Measurements from ENCODE around the gene GALNT10. TPM values are rescaled to one million over a fixed set of nuclear protein-coding genes. Genes with fewer than 3 reads are reported as not detected.

GALNT10 gene
- total RNA-seq, 4 donors from 2014 or later = 17.2 to 28.6 (median 21.1) TPM

GRCh38 chr5:154271936-154272514 lies 81.5 kb downstream of the GALNT10 start:
- TF ChIP-seq CTCF (IDR thresholded peaks at IDR 0.05; ENCODE audit: low read depth) = no peak

- no peak for TF ChIP-seq CTCF (IDR thresholded peaks at IDR 0.05; ENCODE audit: low read depth)
Observed at GRCh38 chr5:154273028-154273617, 82.6 kb downstream of the GALNT10 start.

GRCh38 chr5:154273963-154274827 lies 83.7 kb downstream of the GALNT10 start:
- TF ChIP-seq CTCF (IDR thresholded peaks at IDR 0.05; ENCODE audit: low read depth) = no peak

GRCh38 chr5:154274828-154275185 lies 84.3 kb downstream of the GALNT10 start:
- no peak for TF ChIP-seq CTCF (IDR thresholded peaks at IDR 0.05; ENCODE audit: low read depth)

- no peak for TF ChIP-seq CTCF (IDR thresholded peaks at IDR 0.05; ENCODE audit: low read depth)
Observed at GRCh38 chr5:154275566-154275965, 85.0 kb downstream of the GALNT10 start.

- TF ChIP-seq CTCF (IDR thresholded peaks at IDR 0.05; ENCODE audit: low read depth) = no peak
Observed at GRCh38 chr5:154276261-154276972, 85.9 kb downstream of the GALNT10 start.

GRCh38 chr5:154276973-154277331 lies 86.4 kb downstream of the GALNT10 start:
- no peak for TF ChIP-seq CTCF (IDR thresholded peaks at IDR 0.05; ENCODE audit: low read depth)

Measured in subcutaneous adipose tissue (tissue), 4 donors.